OCI-LY3 (cell line): ENCODE data around the gene DGCR6.

Experiments
- CTCF ChIP-seq: fragments of 200-600, 300-600 bp; sonication (generic); IDR thresholded peaks from 2 replicates; pipeline ENCODE4 v1.5.1; 2014; ENCODE audit warnings: antibody characterized with exemption, low read length, low read depth
- EZH2phosphoT487 ChIP-seq: fragments of 200-600 bp; shearing (Covaris generic); IDR thresholded peaks from 2 replicates; pipeline ENCODE4 v1.6.1; 2018; ENCODE audit warnings: antibody characterized with exemption, mixed run types, low read depth

GRCh38 chr22:18955696-18956095, 49.6 kb downstream of the DGCR6 start:
- no peak for TF ChIP-seq CTCF
- TF ChIP-seq EZH2phosphoT487 = no peak
